NCI-H2107 (cell line): ENCODE measurements around the gene CLPX.
"Not testable (repeated sequence)": the region's sequence is repeated elsewhere in the genome, so short reads cannot be mapped to it uniquely, and the experiment has no call there.

Experiments
- DNase-seq: peaks from one replicate; lab custom pipeline; 2025; lab: John Stamatoyannopoulos, UW

CLPX gene

GRCh38 chr15:65206750-65207149 is 21.6 kb upstream of the CLPX start:
- no peak for DNase-seq

- DNase-seq: no peak
Measured at GRCh38 chr15:65204931-65205660, 20.0 kb upstream of the CLPX start.

DNA sequence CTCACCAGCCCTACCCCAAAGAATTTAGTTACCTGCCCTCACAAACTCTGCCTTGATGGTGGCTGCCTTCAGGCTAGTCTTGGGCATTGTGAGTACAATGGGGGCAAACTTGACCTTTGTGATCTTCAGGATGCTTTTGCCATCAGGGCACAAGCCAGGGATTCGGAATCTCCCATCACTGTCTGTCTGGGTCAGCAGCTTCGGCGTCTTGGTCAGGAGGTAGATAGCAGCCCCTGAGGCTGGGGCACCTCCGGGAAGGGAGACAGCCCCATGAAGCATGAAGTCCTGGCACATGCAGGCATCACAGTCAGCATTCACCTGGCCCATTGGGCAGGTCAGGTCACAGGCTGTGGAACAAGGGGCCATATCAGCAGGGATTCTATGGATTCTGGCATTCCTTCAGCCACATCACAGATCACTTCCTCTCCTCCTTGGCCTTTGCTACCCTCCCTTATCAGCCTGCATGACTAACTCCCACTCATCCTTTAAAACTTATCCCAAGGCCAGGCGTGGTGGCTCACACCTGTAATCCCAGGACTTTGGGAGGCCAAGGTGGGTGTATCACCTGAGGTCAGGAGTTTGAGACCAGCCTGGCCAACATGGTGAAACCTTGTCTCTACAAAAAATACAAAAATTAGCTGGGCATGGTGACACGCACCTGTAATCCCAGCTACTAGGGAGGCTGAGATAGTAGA is 19.2 kb upstream of the CLPX start:
- DNase-seq: no peak

GRCh38 chr15:65201918-65202317 is 16.8 kb upstream of the CLPX start:
- no peak for DNase-seq

- no peak for DNase-seq
Measured at GRCh38 chr15:65198571-65198970, 13.4 kb upstream of the CLPX start.

DNA sequence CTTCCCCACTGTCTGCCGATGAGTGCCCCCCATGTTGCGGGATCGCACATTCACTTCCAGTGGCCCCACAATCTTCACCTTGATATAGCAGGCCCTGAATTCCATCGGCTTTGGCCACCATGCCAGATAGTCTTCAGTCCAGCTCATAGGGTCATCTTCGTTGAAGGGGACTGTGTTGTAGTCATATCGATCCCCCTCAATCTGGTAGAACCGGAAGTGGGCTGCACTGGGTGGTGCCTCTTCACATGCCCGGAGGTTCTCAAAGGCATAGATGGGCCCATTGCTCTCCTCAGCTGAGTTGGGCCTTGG is 12.1 kb upstream of the CLPX start:
- DNase-seq: no peak

GRCh38 chr15:65196637-65197336 is 11.6 kb upstream of the CLPX start:
- DNase-seq: no peak

- no peak for DNase-seq
Measured at GRCh38 chr15:65195548-65195923, 10.4 kb upstream of the CLPX start.

- no peak for DNase-seq
Measured at GRCh38 chr15:65194826-65195547, 9.8 kb upstream of the CLPX start.

DNA sequence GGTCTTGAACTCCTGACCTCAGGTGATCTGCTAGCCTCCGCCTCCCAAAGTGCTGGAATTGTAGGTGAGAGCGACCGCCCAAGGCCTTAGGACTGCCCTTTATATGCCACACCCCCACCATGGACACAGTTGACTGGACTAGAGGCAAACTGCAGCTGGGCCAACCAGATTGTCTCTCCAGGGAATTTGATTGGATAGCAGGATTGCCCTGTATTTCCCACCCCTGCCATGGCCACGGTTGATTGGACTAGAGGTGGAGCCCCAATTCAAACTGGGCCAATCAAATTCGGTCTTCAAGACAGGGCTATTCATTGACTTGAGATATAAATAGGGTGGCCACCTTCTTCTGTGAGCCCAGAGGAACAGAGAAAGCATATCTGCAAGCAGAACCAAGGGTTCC is 6.9 kb upstream of the CLPX start:
- DNase-seq: no peak

DNA sequence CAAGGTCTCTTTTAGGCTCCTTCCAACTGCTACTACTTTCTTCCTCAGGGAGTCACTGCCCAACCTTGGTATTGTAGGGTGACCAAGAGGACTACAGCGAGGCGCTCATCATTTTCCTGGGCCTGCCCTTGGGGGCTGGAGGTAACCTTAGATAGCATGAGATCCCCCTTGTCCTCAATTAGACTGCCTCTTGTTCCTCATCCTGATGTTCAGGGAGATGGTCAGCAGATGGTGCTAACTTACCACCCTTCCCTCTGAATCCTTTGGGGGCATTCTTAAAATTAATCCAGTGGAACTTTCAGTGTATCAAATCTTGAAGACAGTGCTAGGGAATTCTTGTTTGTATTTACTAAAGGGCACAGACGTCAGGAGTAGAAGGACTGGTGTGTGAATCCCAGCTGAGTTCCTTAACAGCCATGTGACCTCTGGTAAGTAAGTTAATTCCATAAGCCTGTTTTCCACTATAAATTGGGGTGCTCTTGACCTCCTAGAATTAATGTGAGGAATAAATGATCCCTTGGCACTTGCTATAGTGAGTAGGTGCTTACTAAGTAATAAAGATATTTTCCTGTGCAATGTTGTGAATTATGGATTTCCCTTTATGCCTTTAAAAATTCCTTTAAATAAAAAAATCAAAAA is 4.1 kb upstream of the CLPX start:
- no peak for DNase-seq

DNA sequence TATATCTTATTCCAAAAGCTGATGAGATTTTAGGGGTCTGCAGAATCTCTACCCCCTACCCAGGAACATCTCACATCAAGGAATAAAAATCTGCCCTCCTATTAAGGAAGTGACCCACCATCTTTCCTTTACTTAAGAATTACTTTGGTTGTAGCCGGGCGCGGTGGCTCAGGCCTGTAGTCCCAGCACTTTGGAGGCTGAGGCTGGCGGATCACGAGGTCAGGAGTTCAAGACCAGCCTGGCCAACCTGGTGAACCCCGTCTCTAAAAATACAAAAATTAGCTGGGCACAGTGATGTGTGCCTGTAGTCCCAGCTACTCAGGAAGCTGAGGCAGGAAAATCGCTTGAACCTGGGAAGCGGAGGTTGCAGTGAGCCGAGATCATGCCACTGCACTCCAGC is 3.3 kb upstream of the CLPX start:
- DNase-seq: not testable (repeated sequence)

GRCh38 chr15:65184305-65184867 is 756 bp downstream of the CLPX start:
- DNase-seq: no peak

DNA sequence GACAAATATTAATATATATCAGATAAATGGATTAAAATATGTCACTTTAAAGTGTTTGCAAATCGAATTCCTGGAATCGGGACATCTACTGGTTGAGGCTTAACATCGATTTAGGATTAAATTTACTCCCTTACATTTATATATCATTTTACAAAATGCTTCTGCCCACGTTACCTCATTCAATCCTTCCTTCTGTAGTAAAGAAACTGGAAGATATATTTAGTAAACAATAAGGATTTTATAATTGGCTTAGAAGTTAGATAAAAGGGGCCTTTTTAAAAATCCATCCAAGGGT is 1.3 kb downstream of the CLPX start:
- DNase-seq: no peak

DNA sequence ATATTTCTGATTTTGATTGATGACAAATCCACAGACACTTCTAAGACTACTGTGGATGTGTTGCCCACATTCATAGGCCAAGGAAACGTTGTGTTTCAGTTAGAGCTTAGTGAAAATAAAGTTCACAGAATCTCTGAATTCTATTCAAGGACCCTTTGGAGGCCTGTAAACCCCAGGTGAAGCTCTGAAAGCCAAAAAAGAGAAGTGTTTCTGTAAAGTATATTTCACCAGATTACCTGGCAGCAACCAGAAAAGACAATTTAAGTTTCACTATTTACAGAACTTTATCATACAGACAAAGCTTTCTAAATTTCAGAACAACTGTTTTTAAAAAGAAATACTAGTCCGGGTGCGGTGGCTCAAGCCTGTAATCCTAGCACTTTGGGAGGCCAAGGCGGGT is 2.6 kb downstream of the CLPX start:
- no peak for DNase-seq

GRCh38 chr15:65181582-65182353 is 3.4 kb downstream of the CLPX start:
- not testable (repeated sequence) for DNase-seq

DNA sequence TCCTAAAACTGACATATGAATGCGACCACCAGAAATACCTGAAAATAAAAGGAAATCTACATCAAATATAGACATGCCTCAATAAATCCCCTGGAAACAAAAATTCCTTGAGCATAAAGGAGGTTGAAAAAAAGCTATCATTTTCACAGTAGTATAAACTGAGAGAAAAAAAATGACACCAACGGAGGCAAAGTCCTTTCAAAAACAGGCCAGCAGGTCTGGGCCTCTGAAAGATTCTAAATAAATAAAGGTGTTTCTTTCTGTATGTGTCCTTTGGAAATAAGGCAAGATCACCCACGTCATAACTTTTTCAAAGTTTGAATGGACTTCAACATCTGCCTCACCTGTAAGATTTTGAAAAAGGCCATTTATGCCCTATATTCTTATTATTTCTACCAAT is 5.0 kb downstream of the CLPX start:
- DNase-seq: no peak

GRCh38 chr15:65177901-65178300 is 7.2 kb downstream of the CLPX start:
- no peak for DNase-seq

DNA sequence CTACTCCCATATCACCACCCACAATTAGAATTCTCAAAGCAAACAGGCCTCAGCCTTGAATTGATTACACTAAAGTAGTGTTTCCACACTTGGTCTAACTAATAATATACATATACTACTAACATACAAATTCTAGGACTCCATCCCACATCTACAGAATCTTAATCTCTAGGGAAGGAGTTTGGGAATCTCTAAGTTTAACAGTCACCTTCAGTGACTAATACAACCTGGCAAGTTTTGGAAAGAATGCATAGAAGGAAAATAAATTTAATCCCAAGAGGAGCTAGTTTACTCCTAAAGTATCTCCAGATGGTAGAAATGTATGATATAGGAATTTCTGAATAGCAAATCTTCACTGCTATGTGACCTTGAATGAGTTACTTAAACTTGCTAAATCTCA is 9.1 kb downstream of the CLPX start:
- no peak for DNase-seq

DNA sequence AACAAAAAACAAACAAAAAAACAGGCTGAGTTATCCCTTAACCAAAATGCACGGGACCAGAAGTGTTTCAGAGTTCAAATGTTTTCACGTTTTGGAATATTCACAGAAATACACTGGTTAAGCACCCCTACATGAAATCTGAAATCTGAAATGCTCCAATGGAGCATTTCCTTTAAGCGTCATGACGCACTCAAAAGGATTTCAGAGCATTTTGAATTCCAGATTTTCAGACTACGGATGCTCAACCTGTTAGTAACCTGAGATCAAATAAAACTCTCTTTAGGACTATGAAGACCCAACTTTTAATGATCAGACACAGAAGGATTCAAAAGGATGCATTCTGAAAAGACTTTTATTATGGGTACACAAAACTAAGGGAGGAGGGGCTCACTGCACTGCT is 9.6 kb downstream of the CLPX start:
- DNase-seq: no peak

DNA sequence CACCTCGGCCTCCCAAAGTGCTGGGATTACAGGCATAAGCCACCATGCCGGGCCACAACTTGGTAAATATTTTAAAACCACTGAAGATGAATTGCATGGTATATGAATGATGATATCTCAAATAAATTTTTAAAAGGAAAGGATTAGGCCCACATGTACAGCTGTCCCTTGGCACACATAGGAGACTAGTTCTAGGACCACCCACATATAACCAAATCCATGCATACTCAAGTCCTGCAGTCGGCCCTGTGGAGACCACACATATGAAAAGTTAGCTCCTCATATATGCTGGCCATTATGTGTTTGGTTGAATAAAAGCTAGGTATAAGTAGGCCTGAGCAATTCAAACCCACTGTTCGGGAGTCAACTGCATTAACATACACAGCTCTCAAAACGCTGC is 10.6 kb downstream of the CLPX start:
- no peak for DNase-seq
